Type B pancreatic cell (in vitro differentiated cells): ENCODE data around the gene PTPN9. TPM values are rescaled to one million over a fixed set of nuclear protein-coding genes. Genes with fewer than 3 reads are reported as not detected.

Experiments used
- DNase-seq: peaks from one replicate; pipeline ENCODE4 v3.0.0; 2021; ENCODE audit warnings: mixed read lengths; ENCODE audit not compliant: unreplicated experiment; ENCODE audit errors: extremely low spot score
- H3K27ac Mint-ChIP-seq: 2 replicates; pipeline ENCODE4 v1.8.0; 2021; ENCODE audit warnings: mild to moderate bottlenecking, mixed read lengths
- H3K27me3 Mint-ChIP-seq: 2 replicates; pipeline ENCODE4 v1.8.0; 2021; ENCODE audit warnings: mixed read lengths
- H3K36me3 Mint-ChIP-seq: 2 replicates; pipeline ENCODE4 v1.8.0; 2021; ENCODE audit warnings: mixed read lengths
- H3K4me1 Mint-ChIP-seq: one replicate; pipeline ENCODE4 v1.8.0; 2021; ENCODE audit warnings: mixed read lengths; ENCODE audit not compliant: unreplicated experiment
- H3K4me3 Mint-ChIP-seq: 2 replicates; pipeline ENCODE4 v1.8.0; 2021; ENCODE audit warnings: mild to moderate bottlenecking, mixed read lengths
- H3K9me3 Mint-ChIP-seq: 2 replicates; pipeline ENCODE4 v1.8.0; 2021; ENCODE audit warnings: mixed read lengths
- long read RNA-seq: library from polyadenylated mRNA; unstranded; transcript quantifications from one replicate; pipeline ENCODE4 v2.0.0, GENCODE V29; 2020
- total RNA-seq: library from RNA; stranded (reverse); gene quantifications from 2 replicates; pipeline ENCODE4 v1.2.1, GENCODE V29; 2021; ENCODE audit warnings: low replicate concordance
- TF ChIP-seq, protein P1 (sequence below): fragments of 200-600 bp; sonication (generic); conservative IDR thresholded peaks from 2 replicates; pipeline ENCODE4 v1.5.0; 2021; ENCODE audit warnings: antibody characterized with exemption, mild to moderate bottlenecking

The PTPN9 gene
- 26.2 and 31.3 TPM in 2 replicates for total RNA-seq
- long read RNA-seq, partial matches to known transcripts, result 6 of 14 reads
- long read RNA-seq, other reads (novel, unspliced or antisense), result 7 of 14 reads

DNA sequence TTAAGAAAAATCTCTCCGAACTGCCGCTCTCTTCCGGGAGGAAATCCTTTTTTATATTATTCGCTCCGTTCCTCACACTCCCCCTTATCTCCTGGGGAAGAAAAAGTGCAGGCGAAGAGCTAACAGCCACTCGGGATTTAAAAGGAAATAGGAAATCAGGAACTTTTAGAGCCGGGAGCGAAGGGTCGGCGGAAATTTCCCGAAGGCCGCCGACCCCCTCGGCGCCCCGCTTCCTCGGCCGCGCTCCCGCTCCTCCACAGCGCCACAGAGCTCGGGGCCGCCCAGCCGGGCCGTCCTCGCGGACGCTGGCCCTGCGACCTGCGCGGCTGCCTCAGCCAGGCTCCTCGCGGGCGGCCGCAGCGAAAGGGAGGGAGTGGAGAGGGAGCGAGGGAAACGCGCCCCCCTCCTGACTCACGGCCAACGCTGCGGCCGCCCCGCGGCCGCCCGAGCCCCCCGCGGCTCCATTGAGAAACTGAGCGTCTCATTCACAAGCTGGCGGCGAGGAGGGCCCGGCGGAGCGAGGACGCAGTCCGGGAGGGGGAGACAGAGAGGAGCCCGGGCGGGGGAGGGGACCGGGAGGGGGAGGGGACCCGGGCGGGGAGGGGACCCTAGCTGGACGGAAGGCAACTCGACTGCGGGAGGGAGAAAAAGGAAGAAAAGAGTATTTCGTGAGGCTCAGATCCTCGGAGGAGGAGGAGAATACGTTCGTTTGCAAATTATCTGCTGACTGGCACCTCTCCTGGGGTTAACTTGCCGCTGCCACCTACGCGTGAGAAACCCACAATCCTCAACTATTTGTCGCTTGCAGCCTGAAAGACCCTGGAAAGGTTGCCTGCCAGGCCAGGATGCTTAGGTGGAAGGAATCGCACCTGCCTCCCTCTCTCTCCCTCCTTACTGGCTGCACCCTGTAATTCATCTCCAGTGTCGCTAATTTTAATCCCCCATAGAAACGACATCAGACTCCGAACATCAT, at the start of gene PTPN9:
TSS of gene PTPN9 (minus strand) at position 368 of the 973 bp plus-strand sequence. CDS start 539 bp downstream, outside the sequence.
- TF ChIP-seq, protein P1, sequence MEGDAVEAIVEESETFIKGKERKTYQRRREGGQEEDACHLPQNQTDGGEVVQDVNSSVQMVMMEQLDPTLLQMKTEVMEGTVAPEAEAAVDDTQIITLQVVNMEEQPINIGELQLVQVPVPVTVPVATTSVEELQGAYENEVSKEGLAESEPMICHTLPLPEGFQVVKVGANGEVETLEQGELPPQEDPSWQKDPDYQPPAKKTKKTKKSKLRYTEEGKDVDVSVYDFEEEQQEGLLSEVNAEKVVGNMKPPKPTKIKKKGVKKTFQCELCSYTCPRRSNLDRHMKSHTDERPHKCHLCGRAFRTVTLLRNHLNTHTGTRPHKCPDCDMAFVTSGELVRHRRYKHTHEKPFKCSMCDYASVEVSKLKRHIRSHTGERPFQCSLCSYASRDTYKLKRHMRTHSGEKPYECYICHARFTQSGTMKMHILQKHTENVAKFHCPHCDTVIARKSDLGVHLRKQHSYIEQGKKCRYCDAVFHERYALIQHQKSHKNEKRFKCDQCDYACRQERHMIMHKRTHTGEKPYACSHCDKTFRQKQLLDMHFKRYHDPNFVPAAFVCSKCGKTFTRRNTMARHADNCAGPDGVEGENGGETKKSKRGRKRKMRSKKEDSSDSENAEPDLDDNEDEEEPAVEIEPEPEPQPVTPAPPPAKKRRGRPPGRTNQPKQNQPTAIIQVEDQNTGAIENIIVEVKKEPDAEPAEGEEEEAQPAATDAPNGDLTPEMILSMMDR, result peak; percentile 57
- H3K27ac Mint-ChIP-seq, result peak within 1 kb of the TSS; percentile 94
- H3K4me3 Mint-ChIP-seq, result peak within 1 kb of the TSS; percentile 96
- no peaks in the 10 kb centered on the region for H3K9me3 Mint-ChIP-seq
- H3K4me1 Mint-ChIP-seq, result peaks cover 20% of the 10 kb centered on the region
- peak; percentile 87 for DNase-seq
- H3K36me3 Mint-ChIP-seq, result peaks cover 6% of the 10 kb centered on the region
- no peaks in the 10 kb centered on the region for H3K27me3 Mint-ChIP-seq

DNA sequence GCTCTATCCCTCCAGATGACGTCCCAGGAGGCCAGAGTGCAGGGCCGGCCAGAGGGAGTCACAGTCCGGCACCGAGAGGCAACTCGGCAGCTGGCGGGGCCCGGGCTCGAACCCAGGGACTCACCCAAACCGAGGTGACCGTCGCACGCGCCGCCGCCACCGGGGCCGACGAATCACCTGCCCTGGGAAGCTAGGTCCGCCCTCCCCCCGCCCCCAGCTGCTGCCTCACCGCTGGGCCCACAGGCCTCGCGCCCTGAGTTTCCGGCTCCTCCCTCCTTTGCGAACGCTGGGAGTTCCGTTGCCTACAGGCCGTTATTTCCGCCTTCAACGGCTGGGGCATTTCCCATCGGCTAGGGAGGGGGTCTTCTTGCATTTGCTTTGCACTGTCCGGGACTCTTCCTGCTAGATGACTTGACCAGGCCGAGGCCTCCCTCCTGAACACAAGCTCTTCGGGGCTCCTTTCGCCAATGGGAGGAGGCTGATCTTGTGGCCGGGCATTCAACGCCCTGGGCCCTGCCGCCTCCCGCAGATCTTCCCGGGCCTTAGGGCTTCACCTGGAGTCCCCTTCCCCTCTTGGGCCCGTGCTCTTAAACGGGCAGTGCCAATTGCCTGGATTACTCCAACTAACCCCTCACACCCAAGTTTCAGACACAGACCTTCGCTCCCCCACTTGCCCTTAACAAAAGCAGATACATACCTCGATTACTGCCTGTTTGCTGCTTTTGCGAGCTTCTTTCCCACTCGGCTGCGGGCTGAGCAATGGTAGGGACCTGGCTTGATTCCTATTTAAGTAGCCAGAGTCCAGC, 46.6 kb upstream of the PTPN9 start, which contains the start of gene SNUPN:
TSS of gene SNUPN (minus strand) at position 184 of the 806 bp plus-strand sequence. CDS start 4,674 bp downstream, outside the sequence.
- Mint-ChIP-seq H3K27ac (peak within 1 kb of the TSS; percentile 87), H3K9me3 (no peaks in the 10 kb centered on the region), H3K36me3 (peaks cover 6% of the 10 kb centered on the region), H3K4me3 (peak within 1 kb of the TSS; percentile 92), H3K27me3 (no peaks in the 10 kb centered on the region), H3K4me1 (no peaks in the 10 kb centered on the region)
- TF ChIP-seq, protein P1, result no peak
- DNase-seq, result peak; percentile 92

DNA sequence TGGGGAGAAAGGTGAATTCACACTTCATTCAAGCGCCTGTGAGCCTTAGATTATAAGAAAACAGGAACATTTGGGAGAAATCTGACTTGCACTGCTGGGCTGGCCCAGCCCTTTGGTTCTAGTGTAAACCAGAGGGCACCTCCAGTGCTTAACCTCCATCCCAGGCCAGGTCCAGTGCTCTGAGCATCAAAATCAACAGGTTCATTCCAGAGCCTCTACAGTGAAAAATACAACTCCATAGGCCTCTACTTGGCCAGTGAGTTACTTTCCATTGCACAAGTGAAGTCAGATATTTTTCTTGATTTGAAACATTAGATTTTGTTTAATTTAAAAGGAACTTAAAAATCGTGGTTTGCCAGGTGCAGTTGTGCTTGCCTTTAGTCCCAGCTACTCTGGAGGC, 43.4 kb upstream of the PTPN9 start:
- no peaks in the 10 kb centered on the region for H3K9me3 Mint-ChIP-seq
- DNase-seq, result no peak
- H3K36me3 Mint-ChIP-seq, result peaks cover 6% of the 10 kb centered on the region
- no peak overlapping the region for H3K27ac Mint-ChIP-seq
- TF ChIP-seq, protein P1, result no peak
- no peaks in the 10 kb centered on the region for H3K27me3 Mint-ChIP-seq
- H3K4me1 Mint-ChIP-seq, result no peaks in the 10 kb centered on the region
- no peak overlapping the region for H3K4me3 Mint-ChIP-seq

DNA sequence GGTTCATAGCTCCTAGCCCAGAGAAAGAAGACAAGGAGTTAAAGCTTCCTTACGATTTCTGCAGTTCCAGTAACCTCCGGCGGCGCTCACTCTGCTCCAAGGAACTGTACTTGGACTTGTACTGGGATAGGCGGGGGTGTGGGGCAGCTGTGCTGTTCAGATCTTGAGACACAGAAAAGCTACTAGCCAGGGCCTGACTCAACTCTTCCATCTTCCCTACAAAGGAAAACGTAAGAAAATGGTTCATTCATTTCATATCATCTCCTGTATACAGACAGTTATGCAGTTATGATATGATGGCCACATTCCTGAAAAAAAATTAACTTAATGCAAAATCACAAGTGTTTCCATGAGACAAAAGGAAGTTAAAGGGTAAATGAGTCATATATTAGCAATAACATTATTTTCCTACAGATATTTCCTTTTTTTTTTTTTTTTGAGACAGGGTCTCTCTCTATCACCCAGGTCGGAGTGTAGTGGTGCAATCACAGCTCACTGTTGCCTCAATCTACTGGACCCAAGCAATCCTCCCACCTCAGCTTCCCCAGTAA, 41.8 kb upstream of the PTPN9 start:
- no peak overlapping the region for H3K4me3 Mint-ChIP-seq
- no peaks in the 10 kb centered on the region for H3K4me1 Mint-ChIP-seq
- H3K27me3 Mint-ChIP-seq, result no peaks in the 10 kb centered on the region
- no peak overlapping the region for H3K27ac Mint-ChIP-seq
- no peaks in the 10 kb centered on the region for H3K9me3 Mint-ChIP-seq
- H3K36me3 Mint-ChIP-seq, result peaks cover 15% of the 10 kb centered on the region
- no peak for DNase-seq
- TF ChIP-seq, protein P1, result no peak

DNA sequence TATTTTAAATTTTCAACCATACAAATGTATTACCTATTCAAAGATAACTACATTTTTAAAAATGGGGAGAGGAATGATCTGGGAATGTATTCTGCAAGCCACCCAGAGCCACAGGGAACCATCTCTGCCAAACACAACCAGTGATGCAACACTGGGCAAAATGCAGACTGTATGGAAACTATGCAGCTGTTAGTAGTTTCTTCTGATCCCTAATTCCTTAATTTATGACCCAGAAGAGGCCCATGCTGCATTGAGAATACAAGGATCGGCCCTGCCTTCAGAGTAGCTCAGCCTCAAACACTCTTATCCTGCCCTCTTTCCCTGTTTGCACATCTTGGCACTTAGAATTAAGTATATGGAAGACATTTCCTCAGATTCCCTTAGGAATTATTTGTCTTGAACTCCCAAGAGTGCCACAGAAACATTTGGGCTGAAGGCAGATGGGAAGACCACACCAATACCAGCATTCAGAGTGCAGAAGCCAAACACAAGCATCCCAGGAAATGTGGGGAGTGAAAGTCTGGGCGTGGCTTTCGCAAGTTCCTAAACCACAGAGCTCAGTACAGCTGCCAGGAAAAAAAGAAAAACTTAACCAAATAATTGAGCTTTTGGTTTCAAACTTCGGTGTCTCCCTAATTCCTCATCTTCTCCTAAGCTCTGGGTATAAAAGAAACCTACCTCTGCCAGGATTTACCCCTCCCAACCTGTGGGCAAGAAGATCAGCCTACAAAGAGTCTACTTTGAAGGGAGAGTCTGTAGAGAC, 41.1 kb upstream of the PTPN9 start:
- Mint-ChIP-seq H3K27me3 (no peaks in the 10 kb centered on the region), H3K27ac (no peak overlapping the region), H3K4me1 (no peaks in the 10 kb centered on the region), H3K4me3 (no peak overlapping the region), H3K9me3 (no peaks in the 10 kb centered on the region), H3K36me3 (peaks cover 17% of the 10 kb centered on the region)
- no peak for DNase-seq
- TF ChIP-seq, protein P1, result no peak
